ENCODE measurements around the gene FBXO28.

DNA sequence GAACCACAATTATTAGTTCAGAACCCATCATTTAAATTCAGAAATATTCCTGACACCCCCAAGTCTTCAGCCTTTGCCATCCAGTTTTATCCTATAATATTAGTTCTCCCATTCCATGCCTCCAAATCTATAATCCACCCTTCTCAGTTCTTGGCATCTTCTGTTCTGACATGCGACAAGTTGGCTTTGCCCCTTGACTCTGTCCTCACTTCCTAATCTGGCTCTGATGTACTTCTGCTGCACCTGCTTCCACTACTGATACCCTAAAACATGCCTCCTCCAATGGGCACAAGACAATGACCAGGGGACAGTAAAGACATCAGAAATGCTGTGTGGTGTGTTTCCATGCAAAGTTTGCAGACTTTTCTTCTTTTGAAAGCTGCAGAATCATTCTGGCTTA is 17.1 kb upstream of the FBXO28 start:
- TF ChIP-seq, protein P1, sequence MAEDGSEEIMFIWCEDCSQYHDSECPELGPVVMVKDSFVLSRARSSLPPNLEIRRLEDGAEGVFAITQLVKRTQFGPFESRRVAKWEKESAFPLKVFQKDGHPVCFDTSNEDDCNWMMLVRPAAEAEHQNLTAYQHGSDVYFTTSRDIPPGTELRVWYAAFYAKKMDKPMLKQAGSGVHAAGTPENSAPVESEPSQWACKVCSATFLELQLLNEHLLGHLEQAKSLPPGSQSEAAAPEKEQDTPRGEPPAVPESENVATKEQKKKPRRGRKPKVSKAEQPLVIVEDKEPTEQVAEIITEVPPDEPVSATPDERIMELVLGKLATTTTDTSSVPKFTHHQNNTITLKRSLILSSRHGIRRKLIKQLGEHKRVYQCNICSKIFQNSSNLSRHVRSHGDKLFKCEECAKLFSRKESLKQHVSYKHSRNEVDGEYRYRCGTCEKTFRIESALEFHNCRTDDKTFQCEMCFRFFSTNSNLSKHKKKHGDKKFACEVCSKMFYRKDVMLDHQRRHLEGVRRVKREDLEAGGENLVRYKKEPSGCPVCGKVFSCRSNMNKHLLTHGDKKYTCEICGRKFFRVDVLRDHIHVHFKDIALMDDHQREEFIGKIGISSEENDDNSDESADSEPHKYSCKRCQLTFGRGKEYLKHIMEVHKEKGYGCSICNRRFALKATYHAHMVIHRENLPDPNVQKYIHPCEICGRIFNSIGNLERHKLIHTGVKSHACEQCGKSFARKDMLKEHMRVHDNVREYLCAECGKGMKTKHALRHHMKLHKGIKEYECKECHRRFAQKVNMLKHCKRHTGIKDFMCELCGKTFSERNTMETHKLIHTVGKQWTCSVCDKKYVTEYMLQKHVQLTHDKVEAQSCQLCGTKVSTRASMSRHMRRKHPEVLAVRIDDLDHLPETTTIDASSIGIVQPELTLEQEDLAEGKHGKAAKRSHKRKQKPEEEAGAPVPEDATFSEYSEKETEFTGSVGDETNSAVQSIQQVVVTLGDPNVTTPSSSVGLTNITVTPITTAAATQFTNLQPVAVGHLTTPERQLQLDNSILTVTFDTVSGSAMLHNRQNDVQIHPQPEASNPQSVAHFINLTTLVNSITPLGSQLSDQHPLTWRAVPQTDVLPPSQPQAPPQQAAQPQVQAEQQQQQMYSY (CRISPR knock-in tag; IDR thresholded peaks at IDR 0.05): no peak
- TF ChIP-seq CREB1 (IDR thresholded peaks at IDR 0.05; ENCODE audit: low read depth) (no peak), POLR2AphosphoS5 (IDR thresholded peaks at IDR 0.05; ENCODE audit: low read length) (no peak), CHD2 (IDR thresholded peaks at IDR 0.05; ENCODE audit: borderline replicate concordance, low read depth, low read length) (no peak)
- TF ChIP-seq, protein P2, sequence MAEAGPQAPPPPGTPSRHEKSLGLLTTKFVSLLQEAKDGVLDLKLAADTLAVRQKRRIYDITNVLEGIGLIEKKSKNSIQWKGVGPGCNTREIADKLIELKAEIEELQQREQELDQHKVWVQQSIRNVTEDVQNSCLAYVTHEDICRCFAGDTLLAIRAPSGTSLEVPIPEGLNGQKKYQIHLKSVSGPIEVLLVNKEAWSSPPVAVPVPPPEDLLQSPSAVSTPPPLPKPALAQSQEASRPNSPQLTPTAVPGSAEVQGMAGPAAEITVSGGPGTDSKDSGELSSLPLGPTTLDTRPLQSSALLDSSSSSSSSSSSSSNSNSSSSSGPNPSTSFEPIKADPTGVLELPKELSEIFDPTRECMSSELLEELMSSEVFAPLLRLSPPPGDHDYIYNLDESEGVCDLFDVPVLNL (IDR thresholded peaks at IDR 0.05; ENCODE audit: low read depth, low read length): no peak
- TF ChIP-seq, protein P3, sequence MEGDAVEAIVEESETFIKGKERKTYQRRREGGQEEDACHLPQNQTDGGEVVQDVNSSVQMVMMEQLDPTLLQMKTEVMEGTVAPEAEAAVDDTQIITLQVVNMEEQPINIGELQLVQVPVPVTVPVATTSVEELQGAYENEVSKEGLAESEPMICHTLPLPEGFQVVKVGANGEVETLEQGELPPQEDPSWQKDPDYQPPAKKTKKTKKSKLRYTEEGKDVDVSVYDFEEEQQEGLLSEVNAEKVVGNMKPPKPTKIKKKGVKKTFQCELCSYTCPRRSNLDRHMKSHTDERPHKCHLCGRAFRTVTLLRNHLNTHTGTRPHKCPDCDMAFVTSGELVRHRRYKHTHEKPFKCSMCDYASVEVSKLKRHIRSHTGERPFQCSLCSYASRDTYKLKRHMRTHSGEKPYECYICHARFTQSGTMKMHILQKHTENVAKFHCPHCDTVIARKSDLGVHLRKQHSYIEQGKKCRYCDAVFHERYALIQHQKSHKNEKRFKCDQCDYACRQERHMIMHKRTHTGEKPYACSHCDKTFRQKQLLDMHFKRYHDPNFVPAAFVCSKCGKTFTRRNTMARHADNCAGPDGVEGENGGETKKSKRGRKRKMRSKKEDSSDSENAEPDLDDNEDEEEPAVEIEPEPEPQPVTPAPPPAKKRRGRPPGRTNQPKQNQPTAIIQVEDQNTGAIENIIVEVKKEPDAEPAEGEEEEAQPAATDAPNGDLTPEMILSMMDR (IDR thresholded peaks at IDR 0.05 in 2 of 3, conservative IDR thresholded peaks at IDR 0.05 in 1 of 3; ENCODE audit: control insufficient read depth in 2 of 3, extremely low read depth in 1 of 3, insufficient read depth in 1 of 3, low read depth in 3 of 3, low read length in 3 of 3): no peak
